HepG2 (cell line): Measurements from ENCODE around the gene FAM24B. TPM values are rescaled to one million over a fixed set of nuclear protein-coding genes. Genes with fewer than 3 reads are reported as not detected.
"Not testable (repeated sequence)": the region's sequence is repeated elsewhere in the genome, so short reads cannot be mapped to it uniquely, and the experiment has no call there.

Experiments used
- ATAC-seq: fragments of 200-7000 bp; cut with Tn5 transposase; 3 replicates; pipeline ENCODE4 v1.9.1; 2020; ENCODE audit warnings: mild to moderate bottlenecking, moderate library complexity
- BruUV-seq: library from RNA; stranded (reverse); fragments of 400-500 nt; replicated peaks from 2 replicates; lab custom pipeline; 2021; lab: Mats Ljungman, UMichigan
- CTCF ChIA-PET: fragments of 300-600 bp; formaldehyde crosslinking; extraction: SDS; loops from one replicate; lab custom pipeline; 2021; ENCODE audit warnings: low total read pairs, inconsistent platforms, low intra/inter-chr PET ratio; lab: Yijun Ruan, JAX
- POLR2A ChIA-PET: fragments of 350-600 bp; sonication (Branson Sonifier 250); formaldehyde crosslinking; loops from one replicate; lab custom pipeline; 2020; ENCODE audit warnings: antibody characterized with exemption, inconsistent platforms; lab: Yijun Ruan, JAX
- DNase-seq: peaks from one replicate; pipeline ENCODE4 v3.0.0-alpha.2; 2015; ENCODE audit warnings: low spot score
- FAIRE-seq: peaks from 3 replicates; lab custom pipeline; 2011; peaks lifted over from hg19 to GRCh38; lab: Jason Lieb, UNC
- H2AFZ ChIP-seq: one replicate; pipeline ENCODE4 v1.6.1; 2011; ENCODE audit warnings: low read length, inconsistent platforms
- H3K27ac ChIP-seq: fragments of 300-600 bp; 3 replicates; pipeline ENCODE4 v1.8.0; 2011; ENCODE audit warnings: mixed run types, mild to moderate bottlenecking, mixed read lengths, low read length, inconsistent platforms; ENCODE audit not compliant: insufficient read depth; ENCODE audit errors: extremely low read length
- H3K27me3 ChIP-seq, 2 experiments: fragments of 200-600 bp in 1 of 2; 2 replicates in 1 of 2; 3 replicates in 1 of 2; pipeline versions ENCODE4 v1.6.0 to v1.8.0; 2011; ENCODE audit warnings: low read length in 2 of 2, mild to moderate bottlenecking in 2 of 2, moderate library complexity in 2 of 2, inconsistent platforms in 1 of 2; ENCODE audit not compliant: insufficient read depth in 2 of 2, control insufficient read depth in 1 of 2
- H3K36me3 ChIP-seq, 2 experiments: fragments of 200-600 bp in 1 of 2; replicated peaks in 1 of 2; 2 replicates in 1 of 2; 3 replicates in 1 of 2; pipeline versions ENCODE4 v1.5.1 to v1.8.0; 2011; ENCODE audit warnings: low read length in 2 of 2, inconsistent platforms in 1 of 2; ENCODE audit not compliant: insufficient read depth in 2 of 2, control insufficient read depth in 1 of 2
- H3K4me1 ChIP-seq: 2 replicates; pipeline ENCODE4 v1.5.1; 2012; ENCODE audit warnings: low read length, inconsistent platforms; ENCODE audit not compliant: insufficient read depth
- H3K4me2 ChIP-seq: 2 replicates; pipeline ENCODE4 v1.6.0; 2011; ENCODE audit warnings: low read depth, low read length, inconsistent platforms
- H3K4me3 ChIP-seq, 3 experiments: fragments of 200-600 bp in 1 of 3; sonication (generic), shearing (Covaris generic) in 1 of 3; replicated peaks in 1 of 3; 2 replicates each; pipeline ENCODE4 v1.5.1; 2011 to 2016; ENCODE audit warnings: low read length in 3 of 3, inconsistent platforms in 2 of 3, low read depth in 2 of 3, mild to moderate bottlenecking in 2 of 3, control low read depth in 1 of 3, mixed read lengths in 1 of 3; ENCODE audit not compliant: insufficient read depth in 1 of 3
- H3K79me2 ChIP-seq: one replicate; pipeline ENCODE4 v1.6.1; 2011; ENCODE audit warnings: low read length, inconsistent platforms; ENCODE audit not compliant: insufficient read depth
- H3K9ac ChIP-seq: 2 replicates; pipeline ENCODE4 v1.6.0; 2011; ENCODE audit warnings: mild to moderate bottlenecking, low read depth, low read length, inconsistent platforms; ENCODE audit not compliant: insufficient read depth
- H3K9me3 ChIP-seq: 2 replicates; pipeline ENCODE4 v1.5.1; 2012; ENCODE audit warnings: mild to moderate bottlenecking, low read length
- H4K20me1 ChIP-seq: 2 replicates; pipeline ENCODE4 v1.6.0; 2011; ENCODE audit warnings: inconsistent platforms, mild to moderate bottlenecking, low read length, moderate library complexity; ENCODE audit not compliant: insufficient read depth
- ELF3 ChIP-seq: IDR thresholded peaks from 2 replicates; pipeline ENCODE4 v1.6.1; 2016; ENCODE audit warnings: missing genetic modification reagents, missing compliant biosample characterization
- RAD51 ChIP-seq: fragments of 450-650 bp; IDR thresholded peaks from 2 replicates; pipeline ENCODE4 v1.6.1; 2016; ENCODE audit warnings: borderline replicate concordance
- STAG1 ChIP-seq: sonication (generic); formaldehyde crosslinking; IDR thresholded peaks from 2 replicates; pipeline ENCODE4 v1.4.0; 2020; ENCODE audit warnings: missing genetic modification reagents
- ZFP36L2 ChIP-seq: sonication (generic); formaldehyde crosslinking; IDR thresholded peaks from 2 replicates; pipeline ENCODE4 v1.4.0; 2020; ENCODE audit warnings: missing genetic modification reagents
- WGBS: methylation state at CpG from one replicate; pipeline ENCODE4 v1.1.6; 2017; ENCODE audit warnings: low lambda C conversion rate; 5-methylcytosine and 5-hydroxymethylcytosine counted together
- in situ Hi-C: cut with HindIII; loops from 2 replicates; pipeline ENCODE4 v1.10.0; 2017; ENCODE audit warnings: low pct_unique_long_range_greater_than_20kb; ENCODE audit not compliant: extremely low pct_ligation_motif_present
- intact Hi-C: fragments of 100-400 bp; cut with micrococcal nuclease; formaldehyde crosslinking; loops from one replicate; pipeline ENCODE4 v1.10.0; 2022; ENCODE audit not compliant: unreplicated experiment
- polyA plus RNA-seq, 8 experiments: library from polyadenylated mRNA; depleted of rRNA in 3 of 8; stranded (reverse) in 7 of 8; unstranded in 1 of 8; fragments of >200 nt; fragmentation: Illumina TruSeq in 4 of 8; extraction: Trizol in 4 of 8; gene quantifications; 2 replicates each; pipeline versions ENCODE4 v1.2.1 to v1.2.3, GENCODE V29; 2011 to 2016; ENCODE audit warnings: low read depth in 4 of 8, missing spikeins in 1 of 8, mixed read lengths in 1 of 8; ENCODE audit not compliant: insufficient read depth in 1 of 8
- total RNA-seq, 5 experiments: library from RNA; depleted of rRNA; stranded (reverse); fragments of >200 nt; fragmentation: Illumina TruSeq; extraction: Trizol; gene quantifications; 2 replicates each; pipeline ENCODE4 v1.2.3, GENCODE V29; 2016; ENCODE audit warnings: low read depth in 1 of 5
- TF ChIP-seq, protein P1 (sequence below), 2 experiments: sonication (generic) in 1 of 2; formaldehyde crosslinking in 1 of 2; IDR thresholded peaks; 2 replicates each; pipeline versions ENCODE4 v1.4.0 to v1.6.1; 2018 to 2020; ENCODE audit warnings: missing genetic modification reagents in 2 of 2, borderline replicate concordance in 1 of 2, low read depth in 1 of 2, mild to moderate bottlenecking in 1 of 2, missing biosample characterization in 1 of 2
- TF ChIP-seq, protein P2 (sequence below): sonication (generic); formaldehyde crosslinking; IDR thresholded peaks from 2 replicates; pipeline ENCODE4 v1.5.1; 2020; ENCODE audit warnings: mild to moderate bottlenecking, missing genetic modification reagents, borderline replicate concordance
- TF ChIP-seq, protein P3 (sequence below): sonication (generic); formaldehyde crosslinking; IDR thresholded peaks from 2 replicates; pipeline ENCODE4 v1.4.0; 2020; ENCODE audit warnings: missing genetic modification reagents

Gene FAM24B
- total and polyA plus RNA-seq, 2 of the 13 experiments (the other 11 are each of a cell fraction or from before 2014, with no cell fraction given) = 1.9 to 3.0 TPM

DNA sequence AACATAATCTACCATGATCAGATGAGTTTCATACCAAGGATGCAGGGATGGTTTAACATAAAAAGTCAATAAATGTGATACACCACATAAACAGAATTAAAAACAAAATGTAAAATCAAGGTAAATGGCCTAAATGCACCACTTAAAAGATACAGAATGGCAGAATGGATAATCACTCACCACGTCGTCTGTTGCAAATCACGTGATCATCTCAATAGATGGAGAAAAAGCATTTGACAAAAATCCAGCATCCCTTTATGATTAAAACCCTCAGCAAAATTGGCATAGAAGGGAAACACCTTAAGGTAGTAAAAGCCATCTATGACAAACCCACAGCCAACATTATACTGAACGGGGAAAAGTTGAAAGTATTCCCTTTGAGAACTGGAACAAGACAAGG is 24.5 kb upstream of the FAM24B start:
- DNase-seq, intact Hi-C loops: not testable (repeated sequence)
- TF ChIP-seq RAD51 = peak; percentile 81; the same call in 1 of the 2 replicates
- TF ChIP-seq, all 625 proteins: peak for 1; not testable (repeated sequence) for 624
- CTCF ChIA-PET, in situ Hi-C loops, H3K4me3 ChIP-seq, H4K20me1 ChIP-seq, H3K4me1 ChIP-seq, H3K9me3 ChIP-seq, H3K27ac ChIP-seq, ATAC-seq, H3K9ac ChIP-seq, H2AFZ ChIP-seq, H3K4me2 ChIP-seq, BruUV-seq, H3K79me2 ChIP-seq, H3K27me3 ChIP-seq, H3K36me3 ChIP-seq, FAIRE-seq, POLR2A ChIA-PET: not testable (repeated sequence)
- 32% methylated on average over 4 of the region's 4 CpGs for WGBS

DNA sequence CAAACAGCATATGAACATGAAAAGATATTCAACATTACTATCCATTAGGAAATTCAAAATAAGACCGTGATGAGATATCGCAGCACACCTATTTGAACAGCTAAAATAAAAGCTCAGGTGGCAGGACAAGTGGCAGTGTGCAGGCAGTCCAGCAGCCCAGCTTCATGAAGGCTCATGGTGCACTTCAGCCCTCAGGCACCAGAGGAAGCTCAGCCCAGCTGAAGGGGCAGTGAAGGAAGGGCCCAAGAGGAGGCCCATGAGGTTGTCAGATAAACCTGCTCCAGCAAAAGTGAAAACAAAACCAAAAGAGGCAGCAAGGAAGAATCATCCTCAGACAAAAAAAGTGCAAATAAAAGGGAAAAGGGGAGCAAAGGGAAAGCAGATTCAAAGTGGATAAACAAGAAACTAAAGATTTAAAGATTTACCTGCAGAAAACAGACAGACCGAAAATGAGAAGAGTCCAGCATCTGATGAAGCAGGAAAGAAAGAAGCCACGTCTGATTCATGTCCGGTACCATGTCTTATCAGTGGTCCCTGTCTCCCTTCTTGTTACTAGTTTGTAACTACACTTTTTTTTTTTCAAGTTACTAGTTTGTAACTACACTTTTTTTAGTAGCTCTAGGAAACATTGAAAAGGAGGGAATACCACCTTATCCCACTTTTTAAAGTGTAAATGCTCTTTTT is 15.0 kb upstream of the FAM24B start:
- Histone ChIP-seq H4K20me1 (no peaks in the 10 kb centered on the region), H3K9ac (no peak overlapping the region), H3K4me2 (no peak overlapping the region), H2AFZ (no peak overlapping the region), H3K4me3 (no peak overlapping the region), H3K36me3 (no peaks in the 10 kb centered on the region), H3K4me1 (no peaks in the 10 kb centered on the region), H3K9me3 (no peaks in the 10 kb centered on the region), H3K27me3 (no peaks in the 10 kb centered on the region), H3K79me2 (no peaks in the 10 kb centered on the region), H3K27ac (no peak overlapping the region)
- ATAC-seq = no peak; the same call in 2 of the 3 replicates
- ChIA-PET CTCF (no interaction called here), POLR2A (no interaction called here)
- in situ Hi-C loops (no loop called here), intact Hi-C loops (no loop called here)
- 64% methylated on average over 5 of the region's 5 CpGs for WGBS
- DNase-seq = no peak
- BruUV-seq = no TSS peak
- no peak for FAIRE-seq
- no peak for TF ChIP-seq STAG1
- TF ChIP-seq, protein P1, sequence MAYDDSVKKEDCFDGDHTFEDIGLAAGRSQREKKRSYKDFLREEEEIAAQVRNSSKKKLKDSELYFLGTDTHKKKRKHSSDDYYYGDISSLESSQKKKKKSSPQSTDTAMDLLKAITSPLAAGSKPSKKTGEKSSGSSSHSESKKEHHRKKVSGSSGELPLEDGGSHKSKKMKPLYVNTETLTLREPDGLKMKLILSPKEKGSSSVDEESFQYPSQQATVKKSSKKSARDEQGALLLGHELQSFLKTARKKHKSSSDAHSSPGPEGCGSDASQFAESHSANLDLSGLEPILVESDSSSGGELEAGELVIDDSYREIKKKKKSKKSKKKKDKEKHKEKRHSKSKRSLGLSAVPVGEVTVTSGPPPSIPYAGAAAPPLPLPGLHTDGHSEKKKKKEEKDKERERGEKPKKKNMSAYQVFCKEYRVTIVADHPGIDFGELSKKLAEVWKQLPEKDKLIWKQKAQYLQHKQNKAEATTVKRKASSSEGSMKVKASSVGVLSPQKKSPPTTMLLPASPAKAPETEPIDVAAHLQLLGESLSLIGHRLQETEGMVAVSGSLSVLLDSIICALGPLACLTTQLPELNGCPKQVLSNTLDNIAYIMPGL (CRISPR knock-in tag; IDR thresholded peaks at IDR 0.05; ENCODE audit: borderline replicate concordance in 1 of 2, low read depth in 1 of 2) = no peak
- TF ChIP-seq ELF3 (CRISPR knock-in tag) = no peak
- TF ChIP-seq, protein P2, sequence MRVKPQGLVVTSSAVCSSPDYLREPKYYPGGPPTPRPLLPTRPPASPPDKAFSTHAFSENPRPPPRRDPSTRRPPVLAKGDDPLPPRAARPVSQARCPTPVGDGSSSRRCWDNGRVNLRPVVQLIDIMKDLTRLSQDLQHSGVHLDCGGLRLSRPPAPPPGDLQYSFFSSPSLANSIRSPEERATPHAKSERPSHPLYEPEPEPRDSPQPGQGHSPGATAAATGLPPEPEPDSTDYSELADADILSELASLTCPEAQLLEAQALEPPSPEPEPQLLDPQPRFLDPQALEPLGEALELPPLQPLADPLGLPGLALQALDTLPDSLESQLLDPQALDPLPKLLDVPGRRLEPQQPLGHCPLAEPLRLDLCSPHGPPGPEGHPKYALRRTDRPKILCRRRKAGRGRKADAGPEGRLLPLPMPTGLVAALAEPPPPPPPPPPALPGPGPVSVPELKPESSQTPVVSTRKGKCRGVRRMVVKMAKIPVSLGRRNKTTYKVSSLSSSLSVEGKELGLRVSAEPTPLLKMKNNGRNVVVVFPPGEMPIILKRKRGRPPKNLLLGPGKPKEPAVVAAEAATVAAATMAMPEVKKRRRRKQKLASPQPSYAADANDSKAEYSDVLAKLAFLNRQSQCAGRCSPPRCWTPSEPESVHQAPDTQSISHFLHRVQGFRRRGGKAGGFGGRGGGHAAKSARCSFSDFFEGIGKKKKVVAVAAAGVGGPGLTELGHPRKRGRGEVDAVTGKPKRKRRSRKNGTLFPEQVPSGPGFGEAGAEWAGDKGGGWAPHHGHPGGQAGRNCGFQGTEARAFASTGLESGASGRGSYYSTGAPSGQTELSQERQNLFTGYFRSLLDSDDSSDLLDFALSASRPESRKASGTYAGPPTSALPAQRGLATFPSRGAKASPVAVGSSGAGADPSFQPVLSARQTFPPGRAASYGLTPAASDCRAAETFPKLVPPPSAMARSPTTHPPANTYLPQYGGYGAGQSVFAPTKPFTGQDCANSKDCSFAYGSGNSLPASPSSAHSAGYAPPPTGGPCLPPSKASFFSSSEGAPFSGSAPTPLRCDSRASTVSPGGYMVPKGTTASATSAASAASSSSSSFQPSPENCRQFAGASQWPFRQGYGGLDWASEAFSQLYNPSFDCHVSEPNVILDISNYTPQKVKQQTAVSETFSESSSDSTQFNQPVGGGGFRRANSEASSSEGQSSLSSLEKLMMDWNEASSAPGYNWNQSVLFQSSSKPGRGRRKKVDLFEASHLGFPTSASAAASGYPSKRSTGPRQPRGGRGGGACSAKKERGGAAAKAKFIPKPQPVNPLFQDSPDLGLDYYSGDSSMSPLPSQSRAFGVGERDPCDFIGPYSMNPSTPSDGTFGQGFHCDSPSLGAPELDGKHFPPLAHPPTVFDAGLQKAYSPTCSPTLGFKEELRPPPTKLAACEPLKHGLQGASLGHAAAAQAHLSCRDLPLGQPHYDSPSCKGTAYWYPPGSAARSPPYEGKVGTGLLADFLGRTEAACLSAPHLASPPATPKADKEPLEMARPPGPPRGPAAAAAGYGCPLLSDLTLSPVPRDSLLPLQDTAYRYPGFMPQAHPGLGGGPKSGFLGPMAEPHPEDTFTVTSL = no peak
- TF ChIP-seq, protein P3, sequence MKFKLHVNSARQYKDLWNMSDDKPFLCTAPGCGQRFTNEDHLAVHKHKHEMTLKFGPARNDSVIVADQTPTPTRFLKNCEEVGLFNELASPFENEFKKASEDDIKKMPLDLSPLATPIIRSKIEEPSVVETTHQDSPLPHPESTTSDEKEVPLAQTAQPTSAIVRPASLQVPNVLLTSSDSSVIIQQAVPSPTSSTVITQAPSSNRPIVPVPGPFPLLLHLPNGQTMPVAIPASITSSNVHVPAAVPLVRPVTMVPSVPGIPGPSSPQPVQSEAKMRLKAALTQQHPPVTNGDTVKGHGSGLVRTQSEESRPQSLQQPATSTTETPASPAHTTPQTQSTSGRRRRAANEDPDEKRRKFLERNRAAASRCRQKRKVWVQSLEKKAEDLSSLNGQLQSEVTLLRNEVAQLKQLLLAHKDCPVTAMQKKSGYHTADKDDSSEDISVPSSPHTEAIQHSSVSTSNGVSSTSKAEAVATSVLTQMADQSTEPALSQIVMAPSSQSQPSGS = no peak
- no peak for TF ChIP-seq ZFP36L2 (CRISPR knock-in tag)
